Left lung (tissue), 10 donors: ENCODE results near the gene SUCLG2. TPM values are rescaled to one million over a fixed set of nuclear protein-coding genes. Genes with fewer than 3 reads are reported as not detected.

ENCODE experiments used
- ATAC-seq: fragments of 200-7000 bp; cut with Tn5 transposase; one replicate; pipeline ENCODE4 v1.9.1; 2020; ENCODE audit warnings: moderate library complexity
- DNase-seq, 4 donors: peaks; one replicate each; pipeline ENCODE4 v3.0.0-alpha.2; 2013 to 2020
- H3K27ac ChIP-seq, 2 donors: fragments of 200-600 bp; sonication (generic) in 1 of 2; one replicate each; pipeline versions ENCODE4 v1.5.0 to v1.8.0; 2020 to 2021
- H3K27me3 ChIP-seq, 2 donors: fragments of 200-600 bp; sonication (generic) in 1 of 2; one replicate each; pipeline versions ENCODE4 v1.5.0 to v1.8.0; 2020 to 2021
- H3K36me3 ChIP-seq, 2 donors: fragments of 200-600 bp; sonication (generic) in 1 of 2; one replicate each; pipeline versions ENCODE4 v1.5.0 to v1.8.0; 2020 to 2021
- H3K4me1 ChIP-seq, 2 donors: fragments of 200-600 bp; one replicate each; pipeline ENCODE4 v1.8.0; 2021
- H3K4me3 ChIP-seq, 2 donors: fragments of 200-600 bp; sonication (generic) in 1 of 2; one replicate each; pipeline versions ENCODE4 v1.5.0 to v1.8.0; 2020 to 2021; ENCODE audit warnings: mild to moderate bottlenecking in 1 of 2
- H3K9me3 ChIP-seq, 2 donors: fragments of 200-600 bp; sonication (generic) in 1 of 2; one replicate each; pipeline versions ENCODE4 v1.5.0 to v1.8.0; 2020 to 2021
- CTCF ChIP-seq, 2 donors: fragments of 200-600 bp; sonication (generic) in 1 of 2; IDR thresholded peaks; one replicate each; pipeline versions ENCODE4 v1.5.0 to v1.8.0; 2021; ENCODE audit warnings: antibody characterized with exemption in 2 of 2
- intact Hi-C, 2 donors: fragments of 100-400 bp; cut with DNase I; formaldehyde crosslinking; loops; one replicate each; pipeline versions ENCODE4 v1.11.2 to v1.14.2; 2022
- polyA plus RNA-seq, 6 donors: library from polyadenylated mRNA; unstranded; fragments of 120-200 nt; gene quantifications; one replicate each; pipeline ENCODE4 v1.2.1, GENCODE V29; 2013; ENCODE audit not compliant: insufficient read length in 6 of 6
- total RNA-seq, 2 donors: library from RNA; stranded (reverse); fragmentation: NEBNext Ultra II Directional; extraction: Animal tissue kit (Norgen Biotek cat#: 25700); gene quantifications; one replicate each; pipeline ENCODE4 v1.2.1, GENCODE V29; 2021
- donor health status: DM: no; HTN: yes; CAD: no.
- donor health status: DM: no; HTN: no; CAD: no.

SUCLG2 gene
- total and polyA plus RNA-seq, 8 donors, result 52.7 to 74.1 (median 60.0) TPM

DNA sequence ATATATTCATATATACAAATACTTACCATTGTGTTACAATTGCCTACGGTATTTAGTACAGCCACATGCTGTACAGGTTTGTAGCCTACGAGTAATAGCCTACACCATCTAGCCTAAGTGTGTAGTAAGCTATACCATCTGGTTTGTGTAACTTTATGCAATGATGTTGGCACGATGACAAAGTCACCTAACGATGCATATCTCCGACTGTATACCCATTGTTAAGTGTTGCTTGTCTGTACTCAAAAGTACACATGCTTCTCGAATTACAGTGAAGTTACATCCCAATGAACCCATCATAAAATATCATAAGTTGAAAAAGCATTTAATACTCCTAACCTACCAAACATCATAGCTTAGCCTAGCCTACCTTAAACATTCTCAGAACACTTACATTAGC, 329.2 kb downstream of the SUCLG2 start:
- intact Hi-C loops, result no loop called here
- Histone ChIP-seq H3K27me3 (no peaks in the 10 kb centered on the region), H3K36me3 (no peaks in the 10 kb centered on the region), H3K4me1 (no peaks in the 10 kb centered on the region), H3K9me3 (peaks cover 0 to 6% of the 10 kb centered on the region in 2 donors), H3K4me3 (no peak overlapping the region), H3K27ac (no peak overlapping the region)
- DNase-seq (no peak), ATAC-seq (no peak)
- TF ChIP-seq CTCF (IDR thresholded peaks at IDR 0.05), result no peak
